ENCODE data around the gene TMEM171.

- no peak for TF ChIP-seq CTCF (IDR thresholded peaks at IDR 0.05)
- no peak for TF ChIP-seq EZH2 (IDR thresholded peaks at IDR 0.05; ENCODE audit: borderline replicate concordance, insufficient read depth, low read depth, low read length, poor library complexity, severe bottlenecking)
Measured at GRCh38 chr5:73122875-73123810, 2.8 kb downstream of the TMEM171 start.

All from B cell (primary cell).